GM13976 (cell line): ENCODE measurements around the gene SMTNL1.
"Not testable (repeated sequence)": the region's sequence is repeated elsewhere in the genome, so short reads cannot be mapped to it uniquely, and the experiment has no call there.

ENCODE experiments used
- DNase-seq: peaks from one replicate; pipeline ENCODE4 v3.0.0; 2012; ENCODE audit warnings: low spot score
- CTCF ChIP-seq: IDR thresholded peaks from 2 replicates; pipeline ENCODE4 v1.5.1; 2012; ENCODE audit warnings: borderline replicate concordance, mild to moderate bottlenecking; ENCODE audit not compliant: insufficient read depth; ENCODE audit errors: extremely low read depth, missing control alignments, control extremely low read depth
- in situ Hi-C: fragments of 300-500 bp; cut with MboI; formaldehyde crosslinking; loops from one replicate; pipeline ENCODE4 v1.12.0; 2022; ENCODE audit warnings: low sequenced_read_pairs, mixed read lengths, inconsistent platforms; ENCODE audit not compliant: unreplicated experiment

The SMTNL1 gene

GRCh38 chr11:57530596-57531507, 6.5 kb upstream of the SMTNL1 start, which contains the start of gene TIMM10:
Gene TIMM10, minus strand, starts transcription at chr11:57530754. Its CDS starts 565 bp downstream, at chr11:57530189.
- DNase-seq = peak; percentile 89
- in situ Hi-C loops = no loop called here
- no peak for TF ChIP-seq CTCF

DNA sequence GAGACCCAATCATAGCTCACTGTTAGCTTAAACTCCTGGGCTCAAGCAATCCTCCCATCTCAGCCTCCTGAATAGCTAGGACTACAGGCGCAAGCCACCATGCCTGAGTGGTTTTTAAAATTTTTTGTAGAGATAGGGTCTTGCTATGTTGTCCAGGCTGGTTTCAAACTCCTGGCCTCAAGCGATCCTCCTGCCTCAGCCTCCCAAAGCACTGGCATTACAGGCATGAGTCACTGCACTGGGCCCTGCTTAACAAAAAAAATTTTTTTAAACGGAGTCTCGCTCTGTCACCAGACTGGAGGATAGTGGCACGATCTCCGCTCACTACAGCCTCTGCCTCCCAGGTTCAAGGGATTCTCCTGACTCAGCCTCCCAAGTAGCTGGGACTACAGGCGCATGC, 2.9 kb upstream of the SMTNL1 start:
- DNase-seq, in situ Hi-C loops: not testable (repeated sequence)

GRCh38 chr11:57539342-57539741, 1.9 kb downstream of the SMTNL1 start:
- no peak for DNase-seq
- TF ChIP-seq CTCF = no peak
- in situ Hi-C loops = no loop called here

DNA sequence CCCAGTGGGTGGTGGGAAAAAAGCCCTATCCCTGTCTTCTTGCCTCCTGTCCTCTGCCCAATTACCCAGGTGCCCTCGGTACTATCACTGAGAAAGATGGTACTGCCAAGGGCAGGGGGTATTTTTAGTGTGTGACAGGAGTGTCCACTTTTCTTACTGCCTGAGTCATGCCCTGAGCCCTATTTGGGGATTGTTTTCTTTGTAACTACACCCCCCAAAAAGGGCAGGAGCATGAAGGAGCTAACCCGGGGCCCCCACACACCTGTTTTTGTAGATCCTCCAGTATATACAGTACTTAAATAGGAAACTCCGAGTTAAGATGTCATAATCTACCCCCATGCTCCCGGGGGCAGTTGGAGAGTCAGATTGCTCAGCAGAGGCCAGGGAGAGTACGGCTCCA, 3.8 kb downstream of the SMTNL1 start:
- DNase-seq = no peak
- in situ Hi-C loops = no loop called here
- no peak for TF ChIP-seq CTCF

DNA sequence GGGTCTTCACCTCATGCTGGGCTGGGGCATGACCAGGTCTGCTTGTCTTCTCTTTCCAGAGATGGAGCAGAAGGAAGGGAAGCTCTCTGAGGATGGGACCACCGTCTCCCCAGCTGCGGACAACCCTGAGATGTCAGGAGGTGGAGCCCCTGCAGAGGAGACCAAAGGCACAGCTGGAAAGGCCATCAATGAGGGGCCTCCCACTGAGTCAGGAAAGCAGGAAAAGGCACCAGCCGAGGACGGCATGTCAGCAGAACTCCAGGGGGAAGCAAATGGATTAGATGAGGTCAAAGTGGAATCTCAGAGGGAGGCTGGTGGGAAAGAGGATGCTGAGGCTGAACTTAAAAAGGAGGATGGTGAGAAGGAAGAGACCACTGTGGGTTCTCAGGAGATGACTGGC, 5.2 kb downstream of the SMTNL1 start:
- TF ChIP-seq CTCF = no peak
- no peak for DNase-seq
- in situ Hi-C loops = no loop called here

DNA sequence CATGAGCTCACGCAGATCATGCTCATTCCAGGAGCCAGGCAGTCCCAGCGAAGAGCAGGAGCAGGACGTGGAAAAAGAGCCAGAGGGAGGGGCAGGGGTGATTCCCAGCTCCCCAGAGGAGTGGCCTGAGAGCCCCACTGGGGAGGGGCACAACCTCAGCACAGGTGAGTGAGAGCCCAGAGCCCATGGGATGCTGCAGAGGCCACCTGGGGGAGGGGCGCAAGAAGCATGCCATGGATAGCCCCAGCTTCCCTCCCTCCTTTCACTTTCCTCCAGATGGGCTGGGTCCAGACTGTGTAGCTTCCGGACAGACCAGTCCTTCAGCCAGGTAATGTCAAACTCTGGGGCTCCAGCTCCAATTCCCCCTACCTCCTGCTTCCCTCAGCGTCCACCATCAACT, 6.2 kb downstream of the SMTNL1 start:
- in situ Hi-C loops = no loop called here
- no peak for TF ChIP-seq CTCF
- no peak for DNase-seq

- TF ChIP-seq CTCF = no peak
- in situ Hi-C loops = no loop called here
- no peak for DNase-seq
These were observed 7.2 kb downstream of the SMTNL1 start for GRCh38 chr11:57544566-57544965.
